NK-92 (cell line): ENCODE results near the gene DCBLD1.

Source experiments
- DNase-seq: peaks from one replicate; lab custom pipeline; 2025; ENCODE audit not compliant: unreplicated experiment; lab: John Stamatoyannopoulos, UW

DCBLD1 gene

GRCh38 chr6:117525607-117526006, 43.1 kb downstream of the DCBLD1 start:
- DNase-seq, result no peak

- no peak for DNase-seq
Observed at GRCh38 chr6:117530467-117531242, 48.2 kb downstream of the DCBLD1 start.

GRCh38 chr6:117531346-117531745, 48.9 kb downstream of the DCBLD1 start:
- DNase-seq, result no peak

GRCh38 chr6:117531809-117532725, 49.6 kb downstream of the DCBLD1 start:
- DNase-seq, result no peak

GRCh38 chr6:117533775-117534174, 51.3 kb downstream of the DCBLD1 start:
- no peak for DNase-seq

GRCh38 chr6:117534974-117535373, 52.5 kb downstream of the DCBLD1 start:
- no peak for DNase-seq

GRCh38 chr6:117536317-117536716, 53.8 kb downstream of the DCBLD1 start:
- no peak for DNase-seq

GRCh38 chr6:117538615-117539014, 56.1 kb downstream of the DCBLD1 start:
- DNase-seq, result no peak

GRCh38 chr6:117540670-117541069, 58.2 kb downstream of the DCBLD1 start:
- DNase-seq, result no peak

- DNase-seq, result no peak
Observed at GRCh38 chr6:117542493-117542892, 60.0 kb downstream of the DCBLD1 start.

GRCh38 chr6:117544716-117545115, 62.2 kb downstream of the DCBLD1 start:
- DNase-seq, result no peak

- no peak for DNase-seq
Observed at GRCh38 chr6:117545161-117545595, 62.7 kb downstream of the DCBLD1 start.

- DNase-seq, result no peak
Observed at GRCh38 chr6:117546674-117547073, 64.2 kb downstream of the DCBLD1 start.

GRCh38 chr6:117547688-117548621, 65.5 kb downstream of the DCBLD1 start:
- no peak for DNase-seq

GRCh38 chr6:117548797-117549301, 66.4 kb downstream of the DCBLD1 start:
- DNase-seq, result no peak

- DNase-seq, result no peak
Observed at GRCh38 chr6:117549611-117550010, 67.1 kb downstream of the DCBLD1 start.

GRCh38 chr6:117550078-117550600, 67.7 kb downstream of the DCBLD1 start:
- DNase-seq, result no peak

GRCh38 chr6:117550618-117551242, 68.3 kb downstream of the DCBLD1 start:
- no peak for DNase-seq

GRCh38 chr6:117552618-117553017, 70.1 kb downstream of the DCBLD1 start:
- DNase-seq, result no peak

GRCh38 chr6:117553142-117553541, 70.7 kb downstream of the DCBLD1 start:
- DNase-seq, result no peak
